ENCODE data around the gene ESR2. TPM values are rescaled to one million over a fixed set of nuclear protein-coding genes. Genes with fewer than 3 reads are reported as not detected.

The ESR2 gene
- total RNA-seq, 2 donors from 2014 or later, result not detected

- TF ChIP-seq POLR2A (IDR thresholded peaks at IDR 0.05), result no peak
- TF ChIP-seq CTCF (IDR thresholded peaks at IDR 0.05), result no peak
- WGBS, 2 donors, result 91 to 95% methylated on average over 4 of the region's 4 CpGs
- DNase-seq, result no peak
- Histone ChIP-seq H3K9me3 (no peaks in the 10 kb centered on the region), H3K27ac (no peak overlapping the region), H3K27me3 (no peaks in the 10 kb centered on the region), H3K4me1 (peaks cover 21% of the 10 kb centered on the region), H3K36me3 (replicated peaks in 1 of 2; ENCODE audit: insufficient read depth in 1 of 2, low read depth in 2 of 2) (no peaks in the 10 kb centered on the region), H3K4me3 (no peak overlapping the region)
- intact Hi-C loops (cut with DNase I), result no loop called here
- ATAC-seq, result no peak
Measured at GRCh38 chr14:64245491-64245890, 48.7 kb downstream of the ESR2 start.

DNA sequence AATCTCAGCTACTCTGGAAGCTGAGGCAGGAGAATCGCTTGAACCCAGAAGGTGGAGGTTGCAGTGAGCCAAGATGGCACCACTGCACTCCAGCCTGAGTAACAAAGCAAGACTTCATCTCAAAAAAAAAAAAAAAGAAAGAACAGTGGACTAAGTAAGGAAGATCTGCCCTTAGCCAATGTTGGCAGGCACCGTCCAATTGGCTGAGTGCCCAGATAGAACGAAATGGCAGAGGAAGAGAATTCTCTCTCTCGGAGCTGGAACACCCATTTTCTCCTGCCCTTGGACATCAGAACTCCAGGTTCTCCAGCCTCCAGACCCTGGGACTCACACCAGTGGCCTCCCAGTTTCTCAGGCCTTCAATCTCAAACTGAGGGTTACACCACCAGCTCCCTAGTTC, 49.9 kb downstream of the ESR2 start:
- no peak for TF ChIP-seq CTCF (IDR thresholded peaks at IDR 0.05)
- no peak for TF ChIP-seq POLR2A (IDR thresholded peaks at IDR 0.05)
- Histone ChIP-seq H3K36me3 (replicated peaks in 1 of 2; ENCODE audit: insufficient read depth in 1 of 2, low read depth in 2 of 2) (no peaks in the 10 kb centered on the region), H3K4me3 (no peak overlapping the region), H3K9me3 (no peaks in the 10 kb centered on the region), H3K27ac (no peak overlapping the region), H3K4me1 (peaks cover 14% of the 10 kb centered on the region), H3K27me3 (no peaks in the 10 kb centered on the region)
- intact Hi-C loops (cut with DNase I), result no loop called here
- WGBS, 2 donors, result 24 to 28% methylated on average over 4 of the region's 4 CpGs
- ATAC-seq, result no peak
- peak; percentile 33 to 59 (median 44) for DNase-seq

DNA sequence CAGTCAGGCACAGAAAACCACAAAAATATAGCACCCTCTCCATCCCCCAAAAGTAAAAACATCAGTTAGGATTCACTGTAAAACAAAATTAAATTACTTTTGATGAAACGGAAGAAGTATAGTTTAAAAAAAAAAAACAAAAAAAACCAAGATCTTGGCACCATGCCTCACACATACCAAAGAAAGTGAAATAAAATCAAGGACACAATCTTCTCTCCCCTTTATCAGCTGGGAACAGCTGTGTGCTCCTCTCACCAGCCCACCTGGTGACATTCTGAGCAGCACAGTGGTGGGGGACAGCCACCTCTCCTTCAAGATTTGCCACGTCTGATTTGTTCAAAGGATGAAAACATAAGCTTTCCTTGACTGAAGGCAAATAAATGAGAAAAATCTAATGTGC, 55.5 kb downstream of the ESR2 start:
- no peak for TF ChIP-seq CTCF (IDR thresholded peaks at IDR 0.05)
- no peak for TF ChIP-seq POLR2A (IDR thresholded peaks at IDR 0.05)
- H3K27ac ChIP-seq, result no peak overlapping the region
- no peaks in the 10 kb centered on the region for H3K4me1 ChIP-seq
- H3K4me3 ChIP-seq, result no peak overlapping the region
- WGBS, 2 donors, result 15 to 25% methylated on average over 2 of the region's 2 CpGs
- no peaks in the 10 kb centered on the region for H3K27me3 ChIP-seq
- H3K36me3 ChIP-seq (replicated peaks in 1 of 2; ENCODE audit: insufficient read depth in 1 of 2, low read depth in 2 of 2), result no peaks in the 10 kb centered on the region
- intact Hi-C loops (cut with DNase I), result no loop called here
- no peaks in the 10 kb centered on the region for H3K9me3 ChIP-seq
- DNase-seq (no peak), ATAC-seq (no peak)

- intact Hi-C loops (cut with DNase I), result no loop called here
- DNase-seq, result no peak
- no peaks in the 10 kb centered on the region for H3K4me1 ChIP-seq
Measured at GRCh38 chr14:64238049-64238448, 56.1 kb downstream of the ESR2 start.

GRCh38 chr14:64235652-64236640, 58.2 kb downstream of the ESR2 start:
- DNase-seq (no peak), ATAC-seq (no peak)
- 59 to 64% methylated on average over 13 of the region's 13 CpGs for WGBS, 2 donors
- intact Hi-C loops (cut with DNase I), result no loop called here
- Histone ChIP-seq H3K27ac (no peak overlapping the region), H3K36me3 (replicated peaks in 1 of 2; ENCODE audit: insufficient read depth in 1 of 2, low read depth in 2 of 2) (no peaks in the 10 kb centered on the region), H3K4me1 (no peaks in the 10 kb centered on the region), H3K27me3 (no peaks in the 10 kb centered on the region), H3K4me3 (no peak overlapping the region), H3K9me3 (no peaks in the 10 kb centered on the region)
- TF ChIP-seq POLR2A (IDR thresholded peaks at IDR 0.05) (no peak), CTCF (IDR thresholded peaks at IDR 0.05) (no peak)

More at GRCh38 chr14:64238049-64238448, 56.1 kb downstream of the ESR2 start:
- Histone ChIP-seq H3K9me3 (no peaks in the 10 kb centered on the region), H3K27ac (no peak overlapping the region), H3K4me3 (no peak overlapping the region), H3K36me3 (replicated peaks in 1 of 2; ENCODE audit: insufficient read depth in 1 of 2, low read depth in 2 of 2) (no peaks in the 10 kb centered on the region), H3K27me3 (no peaks in the 10 kb centered on the region)
- ATAC-seq, result no peak
- TF ChIP-seq POLR2A (IDR thresholded peaks at IDR 0.05), result no peak
- 84 to 85% methylated on average over 6 of the region's 6 CpGs for WGBS, 2 donors

Measured in body of pancreas (tissue), 4 donors.